Common myeloid progenitor, CD34-positive (primary cell): ENCODE data around the gene CEP68.

Experiments used
- CTCF ChIA-PET: fragments of 350-600 bp; sonication (Branson Sonifier 250); formaldehyde crosslinking; loops from one replicate; lab custom pipeline; 2021; ENCODE audit warnings: antibody characterized with exemption; lab: Charles Lee
- POLR2A ChIA-PET: fragments of 350-600 bp; sonication (Branson Sonifier 250); formaldehyde crosslinking; loops from one replicate; lab custom pipeline; 2021; ENCODE audit warnings: antibody characterized with exemption; lab: Charles Lee
- DNase-seq, 3 donors: peaks; one replicate each; pipeline versions ENCODE4 v3.0.0 to v3.0.0-alpha.2; 2013
- H3K27ac ChIP-seq, 2 experiments: 1 replicate in 1 of 2; 2 replicates in 1 of 2; pipeline ENCODE4 v1.7.0; 2013; ENCODE audit warnings: inconsistent platforms in 2 of 2, low read length in 2 of 2, mild to moderate bottlenecking in 2 of 2, low read depth in 1 of 2, moderate library complexity in 1 of 2; ENCODE audit not compliant: severe bottlenecking in 2 of 2, insufficient read depth in 1 of 2, poor library complexity in 1 of 2
- H3K27me3 ChIP-seq, 5 experiments: replicated peaks in 2 of 5; 1 replicate in 3 of 5; 2 replicates in 2 of 5; pipeline versions ENCODE4 v1.6.1 to v1.7.0; 2013; ENCODE audit warnings: low read length in 4 of 5, mild to moderate bottlenecking in 2 of 5, moderate library complexity in 2 of 5, inconsistent platforms in 1 of 5; ENCODE audit not compliant: insufficient read depth in 5 of 5, control insufficient read depth in 4 of 5
- H3K36me3 ChIP-seq, 4 experiments: 1 replicate in 2 of 4; 2 replicates in 2 of 4; pipeline versions ENCODE4 v1.6.1 to v1.7.0; 2013; ENCODE audit warnings: low read length in 3 of 4, control low read depth in 1 of 4, mild to moderate bottlenecking in 1 of 4; ENCODE audit not compliant: control insufficient read depth in 4 of 4, insufficient read depth in 4 of 4
- H3K4me1 ChIP-seq, 4 experiments: 1 replicate in 3 of 4; 2 replicates in 1 of 4; pipeline versions ENCODE4 v1.6.1 to v1.7.1; 2013; ENCODE audit warnings: low read length in 3 of 4, mild to moderate bottlenecking in 3 of 4, control low read depth in 1 of 4, inconsistent platforms in 1 of 4, moderate library complexity in 1 of 4; ENCODE audit not compliant: control insufficient read depth in 4 of 4, insufficient read depth in 4 of 4; ENCODE audit errors: control extremely low read depth in 1 of 4
- H3K4me3 ChIP-seq, 7 experiments: 1 replicate in 4 of 7; 2 replicates in 3 of 7; pipeline versions ENCODE4 v1.5.1 to v1.7.0; 2013; ENCODE audit warnings: mild to moderate bottlenecking in 7 of 7, low read length in 6 of 7, moderate library complexity in 6 of 7, inconsistent platforms in 2 of 7, low read depth in 2 of 7, control low read depth in 1 of 7; ENCODE audit not compliant: insufficient read depth in 4 of 7, control insufficient read depth in 1 of 7; ENCODE audit errors: extremely low read depth in 1 of 7
- H3K9me3 ChIP-seq, 5 experiments: 1 replicate in 4 of 5; 2 replicates in 1 of 5; pipeline versions ENCODE4 v1.6.1 to v1.7.1; 2013; ENCODE audit warnings: low read length in 4 of 5, mild to moderate bottlenecking in 2 of 5, inconsistent platforms in 1 of 5, low read depth in 1 of 5, moderate library complexity in 1 of 5; ENCODE audit not compliant: control insufficient read depth in 4 of 5, insufficient read depth in 2 of 5; ENCODE audit errors: control extremely low read depth in 1 of 5
- WGBS: methylation state at CpG from one replicate; pipeline ENCODE4 v1.1.5; 2013; ENCODE audit not compliant: insufficient coverage; 5-methylcytosine and 5-hydroxymethylcytosine counted together

Gene CEP68

DNA sequence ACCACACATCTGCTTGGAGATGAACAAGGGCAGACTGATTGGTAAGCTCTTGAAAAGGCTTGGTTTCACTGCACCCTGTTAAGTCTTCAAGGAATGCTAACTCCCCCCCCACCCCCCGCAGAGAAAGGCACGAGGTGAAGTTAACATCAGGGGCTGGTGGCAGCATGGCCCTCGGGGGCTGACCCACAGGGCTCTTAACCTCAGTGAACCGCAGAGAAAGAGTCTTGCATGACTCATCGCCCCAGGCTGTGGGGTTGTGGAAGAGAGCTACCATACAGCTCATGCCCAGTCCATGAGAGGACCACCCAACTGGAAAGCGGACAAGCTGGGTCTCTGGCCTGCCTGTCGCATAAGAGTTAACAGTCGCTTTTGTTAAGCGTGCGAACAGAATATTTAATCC lies 10.6 kb upstream of the CEP68 start:
- WGBS = 95% methylated on average over 4 of the region's 10 CpGs
- peaks cover 0 to 3% (median 1%) of the 10 kb centered on the region in 4 experiments for H3K4me1 ChIP-seq
- DNase-seq = no peak
- H3K9me3 ChIP-seq = peaks cover 0 to 24% (median 7%) of the 10 kb centered on the region in 5 experiments
- no peak overlapping the region for H3K4me3 ChIP-seq
- ChIA-PET POLR2A (no interaction called here), CTCF (interaction anchor here (1.5 to 6.5 kb wide), 2 partner anchors 9 to 27 kb away, joined by 4 to 29 read pairs; partner anchors contain the start of gene CEP68)
- H3K27me3 ChIP-seq = no peaks in the 10 kb centered on the region
- no peak overlapping the region for H3K27ac ChIP-seq
- H3K36me3 ChIP-seq = peaks cover 0 to 45% (median 31%) of the 10 kb centered on the region in 4 experiments

DNA sequence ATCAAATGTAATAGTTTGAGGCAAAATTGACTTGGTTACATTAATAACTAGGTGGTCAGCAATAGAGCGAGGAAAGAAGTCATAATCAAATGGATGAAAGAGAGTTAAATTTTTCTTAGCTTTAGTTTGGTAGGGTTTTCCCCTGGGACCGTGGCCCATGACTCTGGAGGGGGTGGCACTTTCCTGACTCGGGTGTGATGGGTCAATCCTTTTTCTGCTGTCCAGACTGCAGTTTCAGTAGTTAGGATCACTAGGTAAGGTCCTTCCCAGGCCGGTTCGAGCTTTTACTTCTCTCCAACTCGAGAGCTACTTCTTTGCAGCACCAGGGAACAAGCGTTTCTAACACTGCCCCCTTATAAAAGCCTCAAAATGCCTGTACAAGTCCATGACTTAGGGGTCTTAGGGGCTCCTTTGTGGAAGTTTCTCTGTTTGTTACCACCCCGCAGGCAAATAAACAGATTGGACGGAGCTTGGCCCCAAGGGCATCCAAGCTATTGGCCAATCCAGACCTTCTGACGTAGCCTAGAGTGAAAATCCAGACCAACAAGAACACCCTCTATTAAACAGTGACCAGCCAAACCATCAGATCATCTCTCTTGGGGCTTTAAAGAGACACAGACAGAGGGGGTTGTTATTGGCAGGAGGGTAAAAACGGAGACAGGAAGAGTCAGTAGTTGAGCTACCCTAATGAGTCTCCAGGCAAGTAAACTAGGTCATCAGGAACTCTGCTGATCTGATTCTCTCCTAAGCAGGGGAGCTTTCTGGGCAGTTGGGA lies 9.4 kb upstream of the CEP68 start:
- WGBS = 93% methylated on average over 10 of the region's 11 CpGs
- peaks cover 0 to 24% (median 7%) of the 10 kb centered on the region in 5 experiments for H3K9me3 ChIP-seq
- H3K36me3 ChIP-seq = peaks cover 0 to 45% (median 29%) of the 10 kb centered on the region in 4 experiments
- no peak overlapping the region for H3K27ac ChIP-seq
- POLR2A ChIA-PET = no interaction called here
- DNase-seq = no peak
- H3K27me3 ChIP-seq = no peaks in the 10 kb centered on the region
- no peak overlapping the region for H3K4me3 ChIP-seq
- CTCF ChIA-PET = interaction anchor here (0.6 to 6.5 kb wide), 8 partner anchors 8 to 141 kb away, joined by 3 to 29 read pairs (median 3); partner anchors contain the start of gene CEP68
- peaks cover 0 to 3% (median 1%) of the 10 kb centered on the region in 4 experiments for H3K4me1 ChIP-seq

DNA sequence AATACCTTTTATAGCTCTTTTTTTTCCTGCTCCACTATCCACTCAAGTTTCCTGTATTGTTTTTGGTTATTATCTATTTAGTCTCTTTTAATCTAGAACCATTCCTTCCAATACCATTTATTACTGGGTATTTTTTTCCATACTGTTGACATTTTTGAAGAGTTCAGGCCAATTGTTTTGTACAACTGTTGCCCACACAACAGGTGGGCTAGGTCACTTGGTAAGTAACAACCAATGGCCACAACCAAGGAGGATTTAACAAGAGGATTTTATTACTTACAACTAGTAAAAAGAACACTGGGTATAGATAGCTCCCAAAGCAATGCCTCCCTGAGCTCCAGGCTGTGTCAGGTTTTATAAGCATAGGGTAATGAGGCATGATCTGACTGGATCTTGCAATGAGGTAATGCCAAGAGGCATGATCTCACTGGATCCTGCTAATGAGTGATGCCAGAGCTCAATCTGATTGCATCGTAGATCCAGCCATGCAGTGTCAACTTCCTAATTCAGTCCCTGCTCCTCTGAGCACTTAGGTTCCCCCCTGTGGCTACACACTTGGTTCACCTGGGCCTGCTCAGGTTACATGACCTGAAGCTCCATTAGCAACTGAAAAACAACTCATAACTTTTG lies 7.1 kb upstream of the CEP68 start:
- Histone ChIP-seq H3K27me3 (no peaks in the 10 kb centered on the region), H3K27ac (no peak overlapping the region), H3K36me3 (peaks cover 0 to 33% (median 23%) of the 10 kb centered on the region in 4 experiments), H3K4me1 (peaks cover 4 to 18% (median 13%) of the 10 kb centered on the region in 4 experiments), H3K4me3 (no peak overlapping the region), H3K9me3 (peaks cover 0 to 16% (median 4%) of the 10 kb centered on the region in 5 experiments)
- ChIA-PET CTCF (interaction anchor here (1.4 to 1.9 kb wide), 4 partner anchors 11 to 91 kb away, joined by 4 to 7 read pairs (median 5); no protein-coding TSS in a partner anchor), POLR2A (no interaction called here)
- no peak for DNase-seq
- 100% methylated on average over 1 of the region's 1 CpG for WGBS

DNA sequence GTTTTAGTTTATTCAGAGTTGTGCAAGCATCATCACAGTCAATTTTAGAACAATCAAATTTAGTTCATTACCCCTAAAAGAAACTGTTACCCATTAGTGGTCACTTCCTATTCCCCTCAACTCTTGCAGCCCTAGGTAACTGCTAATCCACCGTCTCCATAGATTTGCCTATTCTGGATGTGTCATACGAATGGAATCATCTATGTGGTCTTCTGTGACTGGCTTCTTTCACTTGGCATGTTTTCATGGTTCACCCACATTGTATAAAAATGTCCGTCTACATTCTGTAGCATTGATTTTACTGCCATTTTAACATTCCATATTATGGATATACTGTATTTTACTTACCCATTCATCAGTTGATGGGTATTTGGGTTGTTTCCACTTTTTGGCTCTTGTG lies 5.3 kb upstream of the CEP68 start:
- H3K36me3 ChIP-seq = peaks cover 0 to 21% (median 10%) of the 10 kb centered on the region in 4 experiments
- no peaks in the 10 kb centered on the region for H3K27me3 ChIP-seq
- H3K4me3 ChIP-seq = no peak overlapping the region
- H3K9me3 ChIP-seq = peaks cover 0 to 6% (median 0%) of the 10 kb centered on the region in 5 experiments
- POLR2A ChIA-PET = no interaction called here
- peaks cover 9 to 35% (median 28%) of the 10 kb centered on the region in 4 experiments for H3K4me1 ChIP-seq
- CTCF ChIA-PET = interaction anchor here (0.6 kb wide), 1 partner anchor 483 kb away, joined by 3 read pairs; no protein-coding TSS in a partner anchor
- WGBS = 100% methylated on average over 2 of the region's 3 CpGs
- no peak overlapping the region for H3K27ac ChIP-seq
- no peak for DNase-seq

DNA sequence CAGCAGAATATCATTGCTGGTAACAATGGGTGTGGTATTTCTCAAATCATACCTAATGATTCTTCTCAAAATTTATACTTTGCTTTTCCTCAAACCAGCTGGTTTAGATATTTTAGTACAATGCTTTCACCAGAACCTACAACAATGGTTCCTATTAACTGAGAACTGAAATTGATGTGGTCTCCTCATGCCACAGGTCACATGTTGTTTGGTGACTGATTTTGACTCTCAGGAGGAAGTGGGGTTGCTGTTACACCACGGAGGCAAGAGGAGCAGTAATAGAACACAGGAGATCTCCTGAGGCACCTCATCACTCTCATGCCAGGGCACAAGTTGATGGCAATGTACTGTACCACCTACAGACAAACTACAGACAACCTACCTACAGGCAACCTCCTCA lies 3.0 kb upstream of the CEP68 start:
- POLR2A ChIA-PET = interaction anchor here (0.6 to 0.7 kb wide), 2 partner anchors 23 to 149 kb away, joined by 3 to 4 read pairs; no protein-coding TSS in a partner anchor
- H3K36me3 ChIP-seq = peaks cover 0 to 5% (median 0%) of the 10 kb centered on the region in 4 experiments
- peak; percentile 46 to 88 (median 84) for DNase-seq
- H3K27ac ChIP-seq = no peak overlapping the region
- WGBS = no CpG with 5 or more reads among the region's 1 CpG
- H3K9me3 ChIP-seq = peaks cover 0 to 1% (median 0%) of the 10 kb centered on the region in 5 experiments
- CTCF ChIA-PET = interaction anchor here (1.1 to 4.4 kb wide), 6 partner anchors 9 to 139 kb away, joined by 3 to 29 read pairs (median 4); no protein-coding TSS in a partner anchor
- H3K4me1 ChIP-seq = peaks cover 20 to 51% (median 43%) of the 10 kb centered on the region in 4 experiments
- H3K4me3 ChIP-seq = no peak overlapping the region
- H3K27me3 ChIP-seq = no peaks in the 10 kb centered on the region

DNA sequence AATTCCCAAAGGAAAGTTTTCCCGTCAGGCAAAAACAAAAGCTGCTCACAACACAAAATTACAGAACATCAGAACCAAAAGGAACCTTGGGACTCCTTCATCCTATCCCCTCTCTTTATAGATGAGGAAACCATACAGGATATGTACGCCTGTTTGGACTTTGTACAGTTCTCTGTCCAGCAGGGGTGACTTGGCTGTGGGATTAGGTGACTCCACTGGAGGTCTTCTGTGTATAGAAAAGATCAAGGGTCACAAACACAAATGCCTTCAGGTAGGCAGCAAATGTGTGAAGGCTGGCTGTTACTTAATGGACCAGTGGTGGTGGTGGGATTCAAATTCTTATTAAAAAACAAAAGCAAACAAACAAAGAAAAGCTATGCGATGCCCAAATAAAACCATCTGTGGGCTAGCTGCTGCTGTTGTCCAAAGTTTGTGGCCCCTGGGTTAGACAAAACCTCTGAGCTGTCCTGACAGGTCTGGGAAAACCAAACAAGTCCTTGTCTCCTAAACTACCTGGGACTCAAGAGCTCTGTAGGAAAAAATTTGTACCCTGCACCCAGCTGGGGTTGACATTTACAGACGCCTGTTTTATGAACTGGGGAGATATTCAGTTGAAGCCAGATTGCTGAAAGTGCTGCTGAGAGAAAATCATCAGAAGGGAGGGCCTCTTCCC lies 1.3 kb upstream of the CEP68 start:
- no peaks in the 10 kb centered on the region for H3K27me3 ChIP-seq
- H3K36me3 ChIP-seq = peaks cover 0 to 4% (median 0%) of the 10 kb centered on the region in 4 experiments
- CTCF ChIA-PET = interaction anchor here (0.5 to 4.4 kb wide), 11 partner anchors 10 to 166 kb away, joined by 3 to 29 read pairs (median 3); no protein-coding TSS in a partner anchor
- no peak for DNase-seq
- POLR2A ChIA-PET = interaction anchor here (0.5 to 3.5 kb wide), 5 partner anchors 26 to 346 kb away, joined by 3 to 11 read pairs (median 3); partner anchors contain the start of gene RAB1A
- H3K9me3 ChIP-seq = no peaks in the 10 kb centered on the region
- 95% methylated on average over 2 of the region's 4 CpGs for WGBS
- peak overlapping the region in 6 of 7 experiments; percentile 75 to 92 (median 85) for H3K4me3 ChIP-seq
- H3K4me1 ChIP-seq = peaks cover 26 to 67% (median 58%) of the 10 kb centered on the region in 4 experiments
- no peak overlapping the region for H3K27ac ChIP-seq
